MM.1S (cell line): ENCODE measurements around the gene PTPRE.

Source experiments
- CTCF ChIP-seq: fragments of 300-600 bp; sonication (generic); IDR thresholded peaks from 2 replicates; pipeline ENCODE4 v1.5.1; 2016; ENCODE audit warnings: antibody characterized with exemption, low read length, mixed read lengths
- EZH2 ChIP-seq: fragments of 300-600 bp; sonication (generic); optimal IDR thresholded peaks from 2 replicates; pipeline ENCODE3; 2017; ENCODE audit warnings: low read depth, mild to moderate bottlenecking, antibody characterized with exemption, low read length, mixed read lengths
- EZH2phosphoT487 ChIP-seq: fragments of 300-600 bp; sonication (generic); IDR thresholded peaks from 2 replicates; pipeline ENCODE4 v1.6.1; 2018; ENCODE audit warnings: antibody characterized with exemption, low read length

DNA sequence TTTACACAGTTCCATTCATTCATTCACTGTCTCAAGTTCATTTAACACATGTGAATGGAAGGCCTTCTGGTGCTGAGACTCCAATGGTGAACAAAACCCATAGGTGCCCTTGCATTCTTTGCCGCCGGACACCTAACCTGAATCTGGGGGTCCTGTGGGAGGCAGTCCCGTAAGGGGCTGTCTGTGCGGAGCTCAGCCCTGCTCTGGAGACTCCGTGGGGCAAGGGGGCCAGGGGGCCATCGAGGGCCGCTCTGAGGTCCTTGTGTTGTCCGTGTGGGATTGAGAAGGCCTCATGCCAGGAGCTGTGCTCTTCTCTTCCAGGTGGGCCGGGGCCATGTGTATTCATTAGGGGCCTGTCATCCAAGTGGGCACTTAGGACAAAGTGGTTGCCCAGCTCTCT, 15.3 kb downstream of the PTPRE start:
- no peak for TF ChIP-seq CTCF
- TF ChIP-seq EZH2, result no peak
- no peak for TF ChIP-seq EZH2phosphoT487
